HG03521 (cell line): ENCODE measurements around the gene GBP3.
"Not testable (repeated sequence)": the region's sequence is repeated elsewhere in the genome, so short reads cannot be mapped to it uniquely, and the experiment has no call there.

Experiments used
- ATAC-seq: cut with Tn5 transposase; IDR thresholded peaks from one replicate; pipeline ENCODE4 v1.9.1; 2021; ENCODE audit warnings: mild to moderate bottlenecking, moderate library complexity; ENCODE audit not compliant: unreplicated experiment

Gene GBP3

GRCh38 chr1:88980870-88981269 lies 41.8 kb downstream of the GBP3 start:
- ATAC-seq, result no peak

DNA sequence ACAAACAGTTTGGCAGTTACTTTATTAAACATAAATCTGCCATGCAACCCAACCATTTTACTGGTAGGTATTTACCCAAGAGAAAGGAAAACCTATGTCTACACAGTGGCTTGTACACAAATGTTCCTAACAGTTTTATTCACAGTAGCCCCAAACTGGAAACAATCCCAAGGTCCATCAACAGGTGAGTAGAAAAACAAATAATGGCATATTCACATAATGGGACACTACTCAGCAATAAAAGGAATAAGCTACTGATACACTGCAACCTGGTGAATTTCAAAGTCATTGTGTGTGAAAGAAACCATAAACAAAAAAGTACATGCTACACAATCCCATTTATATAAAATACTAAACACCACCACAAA lies 42.9 kb downstream of the GBP3 start:
- no peak for ATAC-seq

DNA sequence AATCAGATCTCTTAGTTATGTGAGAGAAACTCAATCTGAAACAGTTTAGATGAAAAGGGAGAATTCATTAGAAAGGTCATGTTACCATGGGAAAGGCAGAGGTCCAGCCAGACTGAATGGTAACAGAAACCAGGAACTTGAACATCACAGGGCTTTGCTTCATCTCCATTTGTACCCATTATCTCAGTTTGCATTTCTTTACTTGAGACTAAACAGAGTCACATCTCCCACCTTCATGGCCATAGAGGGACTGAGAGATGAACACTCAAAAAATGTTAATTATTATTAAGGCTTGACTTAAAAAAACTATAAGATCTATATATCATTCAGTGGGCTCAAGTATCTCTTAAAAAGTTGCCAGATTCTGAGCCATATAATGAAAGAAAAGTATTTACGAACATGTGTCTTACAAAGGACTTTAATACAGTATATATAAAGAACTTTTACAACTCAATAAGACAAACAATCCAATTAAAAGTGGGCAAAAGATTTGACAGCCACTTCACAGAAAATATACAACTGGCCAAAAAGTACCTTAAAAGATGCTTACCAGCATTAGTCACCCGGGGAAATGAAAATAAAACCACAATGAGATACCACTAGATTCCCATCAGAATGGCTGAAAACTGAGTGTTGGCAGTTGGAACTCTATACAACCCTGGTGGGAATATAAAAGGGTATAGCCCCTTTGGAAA lies 43.5 kb downstream of the GBP3 start:
- ATAC-seq, result no peak

DNA sequence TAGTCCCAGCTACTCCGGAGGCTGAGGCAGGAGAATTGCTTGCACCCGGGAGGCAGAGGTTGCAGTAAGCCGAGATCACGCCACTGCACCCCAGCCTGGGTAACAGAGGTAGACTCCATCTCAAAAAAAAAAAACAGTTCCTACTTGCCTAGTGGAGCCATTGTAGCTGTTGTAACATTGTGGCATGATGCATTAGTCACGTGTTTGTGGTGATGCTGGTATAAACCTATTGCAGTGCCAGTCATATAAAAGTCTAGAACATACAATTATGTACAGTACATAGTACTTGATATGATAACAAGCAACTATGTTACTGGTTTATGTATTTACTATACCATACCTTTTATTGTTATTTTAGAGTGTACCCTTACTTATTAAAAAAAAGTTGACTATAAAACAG lies 46.4 kb downstream of the GBP3 start:
- ATAC-seq, result no peak

DNA sequence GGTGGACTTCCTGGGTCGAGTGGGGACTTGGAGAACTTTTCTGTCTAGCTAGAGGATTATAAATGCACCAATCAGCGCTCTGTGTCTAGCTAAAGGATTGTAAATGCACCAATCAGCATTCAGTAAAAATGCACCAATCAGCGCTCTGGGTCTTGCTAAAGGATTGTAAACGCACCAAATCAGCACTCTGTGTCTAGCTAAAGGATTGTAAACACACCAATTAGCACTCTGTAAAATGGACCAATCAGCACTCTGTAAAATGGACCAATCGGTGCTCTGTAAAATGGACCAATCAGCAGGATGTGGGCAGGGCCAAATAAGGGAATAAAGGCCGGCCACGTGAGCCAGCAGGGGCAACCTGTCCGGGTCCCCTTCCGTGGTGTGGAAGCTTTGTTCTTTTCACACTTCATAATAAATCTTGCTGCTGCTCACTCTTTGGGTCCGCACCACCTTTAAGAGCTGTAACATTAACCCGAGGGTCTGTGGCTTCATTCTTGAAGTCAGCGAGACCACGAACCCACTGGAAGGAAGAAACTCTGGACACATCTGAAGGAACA lies 48.0 kb downstream of the GBP3 start:
- ATAC-seq, result not testable (repeated sequence)

DNA sequence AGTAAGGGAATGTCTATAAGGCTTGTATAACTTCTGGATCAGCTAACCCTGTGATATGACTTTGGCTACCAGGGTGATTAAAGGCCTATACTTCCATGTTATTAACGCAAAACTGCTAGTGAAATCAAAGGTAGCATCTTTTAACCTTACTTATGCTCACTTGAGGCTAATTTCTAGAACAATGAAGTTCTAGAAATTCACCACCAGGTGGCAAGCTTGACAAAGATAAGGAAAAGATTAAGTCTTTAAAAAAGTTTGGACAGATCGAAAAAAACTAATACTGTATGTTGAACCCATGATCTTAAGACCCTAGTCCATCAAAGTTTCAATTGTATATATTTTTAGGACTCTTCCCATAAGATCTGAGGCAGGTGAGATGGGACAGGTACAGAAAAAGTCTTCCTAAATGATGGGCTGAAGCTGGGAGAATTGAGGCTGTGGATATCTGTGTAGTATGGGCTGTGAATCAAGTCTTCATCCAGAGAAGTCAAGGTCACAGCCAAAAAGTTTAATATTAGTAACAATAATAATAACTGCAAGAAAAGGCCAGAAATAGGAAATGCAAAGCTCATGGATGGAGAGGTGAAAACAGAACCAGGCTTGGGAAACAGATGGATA lies 49.0 kb downstream of the GBP3 start:
- no peak for ATAC-seq

GRCh38 chr1:88961647-88962275 lies 60.9 kb downstream of the GBP3 start:
- no peak for ATAC-seq

DNA sequence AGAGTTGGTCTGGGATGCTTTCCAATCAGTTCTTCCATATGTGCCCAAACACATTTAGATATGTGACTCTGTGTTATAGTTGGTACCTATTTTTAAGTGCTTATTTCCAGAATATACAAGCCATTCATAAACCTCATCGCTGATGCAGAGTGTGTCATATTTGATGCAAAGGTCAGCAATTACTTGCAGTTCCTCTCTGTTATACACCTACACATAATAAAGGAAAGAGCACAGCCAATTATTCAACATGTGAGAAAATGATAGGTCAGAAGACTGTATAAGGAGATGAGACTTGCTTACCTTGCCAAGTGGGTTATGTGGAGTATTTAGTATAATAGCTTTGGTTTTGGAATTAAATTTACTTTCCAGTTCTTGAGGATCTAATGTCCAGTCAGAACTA lies 61.6 kb downstream of the GBP3 start:
- no peak for ATAC-seq
